HG03097 (cell line): ENCODE data around the gene RPS28.
"Not testable (repeated sequence)": the region's sequence is repeated elsewhere in the genome, so short reads cannot be mapped to it uniquely, and the experiment has no call there.

Experiments
- ATAC-seq: cut with Tn5 transposase; IDR thresholded peaks from one replicate; pipeline ENCODE4 v1.9.1; 2021; ENCODE audit not compliant: unreplicated experiment, low FRiP score

RPS28 gene

DNA sequence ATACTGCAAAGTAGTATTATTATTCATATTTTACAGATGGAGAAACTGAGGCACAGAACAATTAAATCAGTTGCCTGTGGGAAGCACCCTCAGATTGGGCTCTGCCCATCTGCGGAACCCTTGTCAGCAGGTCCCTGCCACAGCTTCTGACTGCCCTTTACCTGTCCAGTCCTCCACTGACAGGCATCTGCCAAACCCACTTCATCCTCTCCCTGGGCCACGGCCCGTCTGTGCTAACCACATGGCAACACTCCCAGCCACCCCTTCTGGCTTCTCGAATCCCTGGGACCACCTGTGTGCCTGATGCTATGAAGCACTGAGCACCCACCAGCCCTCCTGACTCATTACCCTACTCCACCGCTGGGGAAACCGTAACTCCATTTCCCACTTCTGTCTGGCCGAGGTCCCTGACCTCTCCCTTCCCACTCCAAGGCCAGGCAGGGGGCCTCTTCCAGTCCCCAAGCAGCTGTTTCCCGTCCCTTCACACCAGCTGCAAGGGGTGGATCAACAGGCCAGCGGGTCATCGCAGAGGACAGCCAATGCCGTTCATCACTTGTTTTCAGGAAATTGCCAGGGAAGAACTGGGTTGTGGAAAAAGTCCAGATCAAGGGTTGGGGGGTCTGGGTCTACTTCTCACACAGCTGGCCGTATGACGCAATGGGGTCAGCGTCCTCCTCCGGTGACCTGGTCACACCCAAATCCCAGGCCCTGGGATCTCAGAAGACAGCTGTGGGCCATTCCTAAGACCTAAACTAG, 19.2 kb downstream of the RPS28 start:
- no peak for ATAC-seq

DNA sequence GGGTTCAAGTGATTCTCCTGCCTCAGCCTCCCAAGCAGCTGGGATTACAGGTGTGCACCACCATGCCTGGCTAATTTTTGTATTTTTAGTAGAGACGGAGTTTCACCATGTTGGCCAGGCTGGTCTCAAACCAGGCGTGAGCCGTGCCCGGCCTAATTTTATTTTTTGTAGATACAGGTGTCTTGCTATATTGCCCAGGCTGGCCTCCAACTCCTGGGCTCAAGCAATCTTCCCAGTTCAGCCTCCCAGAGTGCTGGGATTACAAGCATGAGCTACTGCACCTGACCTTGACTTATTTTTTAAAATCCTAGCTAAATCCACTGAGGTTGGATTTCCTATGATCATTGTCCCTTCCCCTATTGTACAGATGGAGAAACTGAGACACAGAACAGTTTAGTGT, 20.2 kb downstream of the RPS28 start:
- not testable (repeated sequence) for ATAC-seq

DNA sequence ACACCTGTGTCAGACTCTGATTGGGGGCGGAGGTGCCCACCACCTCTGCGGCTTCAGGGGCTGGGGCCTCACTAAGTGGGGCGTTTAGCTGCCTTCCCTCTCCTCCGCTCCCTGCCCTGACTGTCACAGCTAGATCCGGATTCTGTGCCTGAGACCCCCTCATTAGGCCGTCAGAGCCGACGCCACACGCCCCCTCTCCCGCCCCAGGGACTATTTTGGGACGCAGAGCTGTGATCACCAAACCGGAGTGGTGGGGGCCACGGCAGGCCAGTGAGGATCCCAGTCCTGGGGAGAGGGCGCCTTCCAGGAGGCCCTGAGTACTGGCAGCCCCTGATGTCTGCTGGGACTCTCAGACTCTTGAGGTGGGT, 21.0 kb downstream of the RPS28 start:
- no peak for ATAC-seq

DNA sequence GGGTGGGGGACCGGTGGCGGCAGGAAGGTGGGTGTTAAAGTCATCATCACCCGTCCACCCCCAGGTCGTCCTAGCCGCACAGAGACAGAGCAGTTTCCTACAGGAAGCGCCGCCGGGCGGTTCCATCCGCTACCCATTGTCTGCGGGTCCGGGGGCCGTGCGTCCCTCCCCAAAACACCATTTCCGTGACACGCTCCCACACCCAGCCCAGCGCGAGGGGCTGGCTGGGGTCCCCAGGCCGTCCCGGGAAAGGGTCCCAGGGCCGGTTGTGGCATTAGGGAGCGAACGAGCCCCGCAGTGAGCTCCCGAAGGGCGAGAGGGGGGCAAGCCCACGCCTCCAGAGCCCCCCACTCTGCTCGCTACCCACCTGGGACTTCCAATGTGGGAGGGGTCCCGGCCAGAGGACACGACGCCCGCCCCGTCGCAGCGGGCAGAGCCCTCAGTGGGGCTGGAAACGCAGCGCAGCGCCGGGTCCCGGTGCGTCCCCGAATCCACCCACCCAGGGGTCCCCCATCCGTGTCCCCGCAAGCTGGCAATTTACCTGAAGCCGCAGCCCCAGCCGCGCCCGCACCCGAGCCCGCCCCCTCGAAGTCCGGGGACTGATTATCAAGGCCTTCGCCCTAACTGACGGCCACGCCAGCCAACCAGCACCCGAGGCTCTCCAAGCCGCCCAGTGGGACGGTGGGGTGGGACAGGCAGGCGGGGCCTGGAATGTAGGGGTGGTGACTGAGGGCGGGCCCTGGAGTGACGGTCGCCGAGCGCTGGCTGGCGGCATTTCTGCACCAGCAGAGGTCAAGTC, 21.6 kb downstream of the RPS28 start, which contains the start of gene KANK3:
Gene KANK3, minus strand, starts transcription at position 579 of the 799 bp plus-strand sequence. CDS start 5,434 bp downstream, outside the sequence.
- peak; percentile 97 for ATAC-seq

DNA sequence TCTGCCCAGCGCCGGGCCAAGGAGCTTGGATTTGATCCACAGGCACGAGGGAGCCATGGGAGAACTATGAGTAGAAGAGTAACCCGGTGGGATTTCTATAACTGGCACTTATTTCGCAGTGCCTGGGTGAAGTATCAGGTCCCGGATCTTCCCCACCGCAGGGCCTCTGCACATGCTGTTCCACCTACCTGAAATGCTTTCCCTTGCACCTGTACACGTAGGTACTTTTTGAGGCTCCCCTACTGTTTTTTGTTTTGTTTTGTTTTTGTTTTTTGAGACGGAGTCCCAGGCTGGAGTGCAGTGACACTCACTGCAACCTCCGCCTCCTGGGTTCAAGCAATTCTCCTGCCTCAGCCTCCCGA, 22.2 kb downstream of the RPS28 start:
- ATAC-seq = no peak

DNA sequence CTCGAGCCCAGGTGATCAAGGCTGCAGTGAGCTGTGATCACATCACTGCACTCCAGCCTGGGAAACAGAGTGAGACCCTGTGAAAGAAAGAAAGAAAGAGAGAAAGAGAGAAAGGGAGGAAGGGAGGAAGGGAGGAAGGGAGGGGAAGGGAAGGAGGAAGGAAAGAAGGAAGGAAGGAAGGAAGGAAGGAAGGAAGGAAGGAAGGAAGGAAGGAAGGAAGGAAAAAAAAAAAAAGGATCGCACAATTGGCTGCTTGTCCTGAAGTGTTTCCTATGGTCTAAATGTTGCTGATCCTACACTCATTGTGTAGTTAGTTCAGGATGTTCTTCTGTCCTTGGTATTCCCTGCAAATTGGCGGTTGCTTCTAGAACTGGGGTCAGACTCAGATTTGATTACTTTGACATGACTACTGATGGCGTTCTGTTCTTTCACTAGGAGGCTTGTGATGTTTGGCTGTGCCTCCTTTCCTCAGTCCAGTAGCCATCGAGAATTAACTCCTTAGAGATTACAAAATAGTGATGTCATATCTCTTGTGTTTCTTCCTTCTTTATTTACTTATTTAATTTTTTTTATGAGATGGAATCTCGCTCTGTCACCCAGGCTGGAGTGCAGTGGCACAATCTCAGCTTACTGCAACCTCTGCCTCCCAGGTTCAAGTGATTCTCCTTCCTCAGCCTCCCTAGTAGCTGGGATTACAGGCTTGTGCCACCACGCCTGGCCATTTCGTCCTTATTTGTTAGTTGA, 28.5 kb downstream of the RPS28 start:
- ATAC-seq = not testable (repeated sequence)

DNA sequence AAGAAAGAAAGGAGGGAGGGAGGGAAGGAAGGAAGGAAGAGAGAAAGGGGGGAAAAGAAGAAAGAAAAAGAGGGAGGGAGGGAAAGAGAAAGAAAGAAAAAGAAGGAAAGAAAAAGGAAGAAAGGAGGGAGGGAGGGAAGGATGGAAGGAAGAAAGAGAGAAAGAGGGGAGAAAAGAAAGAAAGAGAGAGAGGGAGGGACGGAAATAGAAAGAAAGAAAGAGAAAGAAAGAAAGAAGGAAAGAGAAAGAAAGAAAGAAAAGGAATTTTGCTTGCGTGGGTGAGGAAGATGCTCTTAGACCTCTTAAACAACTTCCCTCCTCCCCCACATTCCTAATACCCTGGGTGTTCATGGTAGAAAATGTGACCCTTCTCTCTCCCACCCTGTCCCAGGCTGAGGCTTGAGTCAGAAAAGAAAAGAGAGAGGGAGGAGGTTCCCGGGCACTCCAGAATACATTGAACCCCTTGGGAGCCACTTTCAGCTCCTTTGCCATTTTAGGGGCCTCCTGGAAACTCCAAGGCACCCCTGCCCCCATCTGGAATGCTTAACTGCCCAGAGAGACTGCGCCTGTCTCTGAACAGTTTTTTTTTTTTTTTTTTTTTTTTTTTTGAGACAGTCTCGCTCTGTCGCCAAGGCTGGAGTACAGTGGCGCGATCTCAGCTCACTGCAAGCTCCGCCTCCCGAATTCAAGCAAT, 31.0 kb downstream of the RPS28 start:
- no peak for ATAC-seq

DNA sequence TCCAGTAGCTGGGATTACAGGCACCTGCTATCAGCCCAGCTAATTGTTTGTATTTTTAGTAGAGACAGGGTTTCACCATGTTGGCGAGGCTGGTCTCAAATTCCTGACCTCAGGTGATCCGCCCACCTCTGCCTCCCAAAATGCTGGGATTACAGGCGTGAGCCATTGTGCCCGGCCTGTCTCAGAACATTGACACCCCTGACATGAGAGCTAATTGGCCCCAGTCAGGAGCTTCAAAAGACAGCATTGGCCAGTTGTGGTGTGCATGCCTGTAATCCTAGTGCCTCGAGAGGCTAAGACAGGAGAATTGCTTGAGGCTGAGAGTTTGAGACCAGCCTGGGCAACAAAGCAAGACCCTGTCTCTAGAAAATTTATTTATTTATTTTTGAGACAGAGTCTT, 31.5 kb downstream of the RPS28 start:
- not testable (repeated sequence) for ATAC-seq

DNA sequence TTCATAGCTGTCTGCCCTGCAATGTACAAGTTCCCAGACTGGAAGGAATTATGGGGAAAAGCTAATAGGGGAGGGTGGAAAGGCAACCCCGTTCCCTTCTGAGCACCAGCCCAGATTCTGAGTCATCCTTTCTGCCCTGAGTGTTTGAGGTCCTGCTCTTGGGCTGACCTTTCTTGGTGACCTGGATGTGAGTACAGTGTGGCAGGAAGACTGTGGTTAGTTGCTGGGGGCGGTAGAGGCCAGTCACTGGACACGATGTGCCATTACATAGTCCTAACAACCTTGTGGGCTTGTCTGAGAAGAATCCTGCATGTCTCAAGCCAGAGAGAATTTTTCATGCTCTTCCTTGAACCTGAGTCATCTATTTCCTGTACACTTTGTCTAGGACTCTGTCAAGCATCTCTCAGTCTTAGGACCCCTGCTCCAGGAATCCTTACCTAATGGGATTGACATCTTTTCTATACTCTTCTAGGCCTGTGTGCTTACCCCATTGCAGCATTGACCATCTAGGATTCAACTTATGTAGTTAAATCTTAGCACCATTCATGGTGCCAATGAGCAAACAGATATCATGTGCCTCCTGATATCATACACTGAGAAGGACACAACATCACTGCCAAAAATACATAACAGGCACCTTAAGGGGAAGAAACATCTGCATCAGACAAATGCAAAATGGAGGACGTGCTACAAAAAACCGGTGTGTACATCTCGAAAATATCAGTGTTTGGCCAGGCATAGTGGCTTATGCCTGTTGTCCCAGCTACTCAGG, 34.5 kb downstream of the RPS28 start:
- no peak for ATAC-seq

DNA sequence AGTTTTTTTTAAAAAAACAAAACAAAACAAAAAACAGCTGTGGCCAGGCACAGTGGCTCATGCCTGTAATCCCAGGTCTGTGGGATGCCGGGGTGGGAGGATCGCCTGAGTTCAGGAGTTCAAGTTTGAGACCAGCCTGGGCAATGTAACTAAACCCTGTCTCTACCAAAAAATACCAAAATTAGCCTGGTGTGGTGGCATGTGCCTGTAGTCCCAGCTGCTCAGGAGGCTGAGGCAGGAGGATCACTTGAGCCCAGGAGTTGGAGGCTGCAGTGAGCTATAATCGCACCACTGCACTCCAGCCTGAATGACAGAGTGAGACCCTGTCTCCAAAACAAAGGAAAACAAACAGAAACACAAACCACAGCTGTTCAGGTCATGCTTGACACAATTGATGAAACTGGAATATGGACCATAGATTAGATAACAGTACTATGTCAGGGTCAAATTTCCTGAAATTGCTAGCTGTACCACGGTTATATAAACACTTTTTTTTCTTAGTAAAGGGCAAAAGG, 35.8 kb downstream of the RPS28 start:
- no peak for ATAC-seq

DNA sequence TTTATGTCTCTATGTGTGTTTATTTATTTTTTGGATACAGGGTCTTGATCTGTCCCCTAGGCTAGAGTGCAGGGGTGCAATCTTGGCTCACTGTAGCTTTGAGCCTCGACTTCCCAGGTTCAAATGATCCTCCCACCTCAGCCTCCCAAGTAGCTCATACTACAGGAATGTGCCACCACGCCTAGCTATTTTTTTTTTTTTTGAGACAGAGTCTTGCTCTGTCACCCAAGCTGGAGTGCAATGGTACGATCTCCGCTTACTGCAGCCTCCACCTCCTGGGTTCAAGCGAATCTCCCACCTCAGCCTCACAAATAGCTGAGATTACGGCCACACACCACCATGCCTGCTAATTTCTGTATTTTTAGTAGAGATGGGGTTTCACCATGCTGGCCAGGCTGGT, 37.7 kb downstream of the RPS28 start:
- ATAC-seq = no peak

DNA sequence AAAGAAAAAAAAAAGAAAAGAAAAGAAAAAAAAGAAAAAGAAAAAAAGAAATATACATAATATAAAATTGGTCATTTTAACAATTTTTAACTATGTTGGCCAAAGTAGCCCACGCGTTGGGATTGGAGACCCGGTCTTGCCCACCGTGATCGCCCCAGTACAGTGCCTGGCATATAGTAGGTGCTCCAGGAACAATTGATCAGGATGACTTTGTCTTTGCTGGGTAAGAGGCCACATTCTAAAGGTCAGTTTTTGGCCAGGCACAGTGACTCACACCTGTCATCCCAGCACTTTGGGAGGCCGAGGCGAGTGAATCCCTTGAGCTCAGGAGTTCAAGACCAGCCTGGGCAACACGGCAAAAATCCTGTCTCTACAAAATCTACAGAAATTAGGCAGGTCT, 38.9 kb downstream of the RPS28 start:
- ATAC-seq = no peak

DNA sequence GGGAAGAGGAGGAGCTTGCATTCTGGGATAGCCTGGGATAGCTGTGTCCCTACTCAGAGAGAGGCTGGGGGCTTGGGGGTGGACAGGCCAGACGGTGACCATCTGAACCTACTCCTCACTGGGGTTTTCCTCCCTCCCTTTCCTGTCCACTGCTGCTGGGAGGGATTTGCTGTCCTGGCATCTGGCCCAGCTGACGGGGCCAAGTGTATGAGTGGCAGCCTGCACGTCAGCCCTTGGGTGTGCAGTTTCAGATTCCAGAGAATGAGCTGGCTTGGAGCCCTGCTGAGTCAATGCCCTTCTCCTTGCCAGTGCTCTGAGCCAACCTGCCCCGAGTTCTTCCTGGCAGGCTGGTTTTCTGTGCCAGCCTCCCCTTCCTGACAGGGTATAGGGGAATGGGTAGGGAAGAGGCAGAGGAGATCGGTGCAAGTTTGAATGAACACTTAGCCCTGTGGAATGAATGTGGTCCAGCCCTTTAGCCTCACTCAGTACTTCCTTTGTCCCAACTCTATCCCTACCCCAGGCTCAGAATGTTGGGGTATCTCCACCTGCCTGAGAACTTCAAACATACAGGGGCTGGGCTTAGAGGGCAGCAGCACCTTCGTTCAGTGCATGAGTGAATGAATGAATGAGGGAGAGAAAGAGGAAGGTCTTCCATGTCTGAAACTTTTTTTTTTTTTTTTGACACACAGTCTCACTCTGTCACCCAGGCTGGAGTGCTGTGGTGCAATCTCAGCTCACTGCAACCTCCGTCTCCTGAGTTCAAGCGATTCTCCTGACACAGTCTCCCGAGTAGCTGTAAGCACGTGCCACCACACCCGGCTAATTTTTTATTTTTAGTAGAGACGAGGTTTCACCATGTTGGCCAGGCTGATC, 40.9 kb downstream of the RPS28 start:
- no peak for ATAC-seq

DNA sequence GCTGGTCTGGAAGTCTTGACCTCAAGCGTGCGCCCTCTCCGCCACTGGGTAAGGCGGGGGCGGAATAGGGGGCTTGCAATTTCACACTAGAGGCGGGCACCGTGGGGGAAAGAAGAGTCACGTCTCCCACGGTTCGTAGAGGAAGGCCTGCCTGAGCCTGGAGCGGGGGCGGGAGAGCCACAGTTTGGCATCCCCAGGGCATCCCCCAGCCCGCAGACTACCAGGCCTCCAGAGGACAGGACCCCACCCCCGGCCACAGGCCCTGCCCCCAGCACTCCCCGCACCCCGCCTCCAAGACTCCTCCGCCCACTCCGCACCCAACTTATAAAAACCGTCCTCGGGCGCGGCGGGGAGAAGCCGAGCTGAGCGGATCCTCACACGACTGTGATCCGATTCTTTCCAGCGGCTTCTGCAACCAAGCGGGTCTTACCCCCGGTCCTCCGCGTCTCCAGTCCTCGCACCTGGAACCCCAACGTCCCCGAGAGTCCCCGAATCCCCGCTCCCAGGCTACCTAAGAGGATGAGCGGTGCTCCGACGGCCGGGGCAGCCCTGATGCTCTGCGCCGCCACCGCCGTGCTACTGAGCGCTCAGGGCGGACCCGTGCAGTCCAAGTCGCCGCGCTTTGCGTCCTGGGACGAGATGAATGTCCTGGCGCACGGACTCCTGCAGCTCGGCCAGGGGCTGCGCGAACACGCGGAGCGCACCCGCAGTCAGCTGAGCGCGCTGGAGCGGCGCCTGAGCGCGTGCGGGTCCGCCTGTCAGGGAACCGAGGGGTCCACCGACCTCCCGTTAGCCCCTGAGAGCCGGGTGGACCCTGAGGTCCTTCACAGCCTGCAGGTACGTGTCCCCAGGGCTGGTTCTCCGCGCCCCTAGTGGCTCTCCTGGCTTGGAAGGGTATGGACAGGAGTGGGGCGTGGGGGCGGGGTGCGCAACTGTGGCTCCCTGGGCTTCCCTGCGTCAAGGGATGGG, 42.8 kb downstream of the RPS28 start, which contains the start of gene ANGPTL4:
Gene ANGPTL4, plus strand, starts transcription at position 353 of the 969 bp plus-strand sequence. Its CDS starts 167 bp downstream, at position 520.
- ATAC-seq = no peak

DNA sequence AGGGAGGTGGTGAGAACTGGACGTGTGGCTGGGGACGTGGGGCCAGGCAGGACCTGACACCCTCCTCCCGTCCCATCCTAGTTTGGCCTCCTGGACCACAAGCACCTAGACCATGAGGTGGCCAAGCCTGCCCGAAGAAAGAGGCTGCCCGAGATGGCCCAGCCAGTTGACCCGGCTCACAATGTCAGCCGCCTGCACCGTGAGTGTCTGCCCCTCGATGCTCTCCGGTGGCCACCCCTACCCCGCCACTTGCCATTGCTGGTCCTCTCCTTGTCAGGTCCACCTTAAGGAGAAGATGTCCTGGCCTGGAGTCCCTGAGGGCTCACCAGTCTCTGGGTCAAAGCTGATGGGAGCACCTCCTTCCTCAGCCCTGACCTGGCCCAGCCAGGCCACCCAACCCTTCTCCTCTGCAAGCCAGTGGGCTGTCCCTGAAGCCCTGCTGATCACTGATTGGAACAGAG, 44.9 kb downstream of the RPS28 start:
- no peak for ATAC-seq

DNA sequence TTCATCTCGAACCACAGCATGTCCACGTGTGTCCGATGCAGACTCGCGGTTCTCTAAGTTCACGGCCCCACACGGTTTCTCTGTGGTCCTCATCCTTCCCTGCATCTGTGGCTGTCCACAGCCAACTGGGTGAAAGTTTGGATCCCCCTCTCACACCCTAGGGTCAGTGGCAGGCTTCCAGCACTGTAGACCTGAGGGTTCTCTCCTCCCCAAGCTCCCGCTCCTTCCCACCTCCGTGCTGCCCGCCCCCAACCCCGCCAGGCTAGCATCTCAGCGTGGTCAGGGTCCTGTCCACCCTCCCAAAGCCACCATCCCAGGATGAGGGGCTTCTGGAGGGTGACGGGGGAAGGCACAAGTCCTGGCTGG, 45.6 kb downstream of the RPS28 start:
- no peak for ATAC-seq

DNA sequence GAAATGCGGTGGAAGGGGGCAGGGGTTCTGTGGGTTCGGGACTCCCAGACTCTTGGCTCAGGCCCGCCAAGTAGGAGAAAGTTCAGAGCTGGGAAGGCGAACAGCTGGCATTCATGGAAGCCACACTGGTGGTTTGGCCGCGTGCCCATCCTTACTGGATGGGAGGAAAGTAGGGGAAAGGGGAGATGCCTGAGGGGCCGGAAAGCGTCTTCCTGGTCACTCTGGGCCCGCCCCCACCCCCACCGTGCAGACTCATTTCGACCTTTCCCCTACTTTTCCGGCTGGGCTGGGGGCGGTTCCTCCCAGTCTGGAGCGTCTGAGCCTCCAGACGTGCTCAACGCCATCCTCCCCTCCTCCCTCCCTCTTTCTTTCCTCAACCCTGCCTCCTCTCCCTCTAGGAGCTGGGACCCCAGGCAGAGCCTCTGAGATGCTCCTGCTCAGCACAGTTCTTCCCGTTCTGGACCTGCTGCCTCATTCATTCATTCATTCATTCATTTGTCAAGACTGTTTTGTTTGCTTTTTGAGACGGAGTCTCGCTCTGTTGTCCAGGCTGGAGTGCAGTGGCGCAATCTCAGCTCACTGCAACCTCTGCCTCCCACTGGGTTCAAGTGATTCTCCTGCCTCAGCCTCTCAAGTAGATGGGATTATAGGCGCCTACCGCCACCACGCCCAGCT, 46.2 kb downstream of the RPS28 start:
- no peak for ATAC-seq
